ENCODE measurements around the gene RNF213. TPM values are rescaled to one million over a fixed set of nuclear protein-coding genes. Genes with fewer than 3 reads are reported as not detected.
A peak's percentile ranks its signal among the peaks of the same experiment; 100 is the strongest.

Gene RNF213
- total RNA-seq, 1 donor from 2014 or later: 120 TPM

DNA sequence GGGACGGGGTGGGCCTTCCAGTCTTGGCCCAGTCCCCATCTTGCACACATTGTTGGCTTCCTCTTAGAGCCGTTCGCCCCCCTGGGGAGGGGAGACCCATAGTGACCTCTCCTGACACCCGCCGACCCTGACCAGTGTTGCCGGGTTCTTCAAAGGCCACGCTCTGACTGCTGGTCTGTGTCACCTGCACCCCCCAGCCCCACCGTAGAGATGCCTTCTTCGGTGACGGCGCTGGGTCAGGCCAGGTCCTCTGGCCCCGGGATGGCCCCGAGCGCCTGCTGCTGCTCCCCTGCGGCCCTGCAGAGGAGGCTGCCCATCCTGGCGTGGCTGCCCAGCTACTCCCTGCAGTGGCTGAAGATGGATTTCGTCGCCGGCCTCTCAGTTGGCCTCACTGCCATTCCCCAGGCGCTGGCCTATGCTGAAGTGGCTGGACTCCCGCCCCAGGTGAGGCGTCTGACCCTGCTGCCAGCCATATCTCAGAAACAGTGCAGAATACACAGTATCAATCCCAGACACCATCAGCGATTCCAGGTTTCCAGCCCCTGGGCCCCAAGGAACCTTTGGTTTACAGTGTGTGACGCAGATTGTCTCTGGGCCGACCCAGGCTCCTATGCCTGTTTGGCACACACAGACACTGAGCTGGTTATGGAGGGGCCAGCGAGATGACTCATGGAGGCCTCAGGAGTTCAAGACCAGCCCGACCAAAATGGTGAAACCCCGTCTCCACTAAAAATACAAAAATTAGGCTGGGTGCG, 39.1 kb upstream of the RNF213 start:
- peaks cover 19% of the 10 kb centered on the region for H4K20me1 ChIP-seq (ENCODE audit: insufficient read depth, low read length)
- peak overlapping the region; percentile 91 for H3K4me2 ChIP-seq (ENCODE audit: low read length)
- no peaks in the 10 kb centered on the region for H3K36me3 ChIP-seq (ENCODE audit: insufficient read depth, low read length)
- Mint-ChIP-seq H3K36me3 (ENCODE audit: low read depth, unreplicated experiment) (peaks cover 15% of the 10 kb centered on the region), H3K27ac (ENCODE audit: unreplicated experiment) (peak overlapping the region; percentile 7), H3K4me3 (ENCODE audit: unreplicated experiment) (peak overlapping the region; percentile 87), H3K27me3 (ENCODE audit: low read depth, unreplicated experiment) (no peaks in the 10 kb centered on the region), H3K9me3 (ENCODE audit: unreplicated experiment) (no peaks in the 10 kb centered on the region), H3K4me1 (ENCODE audit: low read depth, unreplicated experiment) (peaks cover 3% of the 10 kb centered on the region)
- no peak overlapping the region for H2AFZ ChIP-seq (ENCODE audit: low read depth, low read length)
- no peak overlapping the region for H3K27ac ChIP-seq (ENCODE audit: low read depth, low read length)
- TF ChIP-seq EZH2 (IDR thresholded peaks at IDR 0.05; ENCODE audit: insufficient read depth, low read length): no peak
- TF ChIP-seq, protein P1, sequence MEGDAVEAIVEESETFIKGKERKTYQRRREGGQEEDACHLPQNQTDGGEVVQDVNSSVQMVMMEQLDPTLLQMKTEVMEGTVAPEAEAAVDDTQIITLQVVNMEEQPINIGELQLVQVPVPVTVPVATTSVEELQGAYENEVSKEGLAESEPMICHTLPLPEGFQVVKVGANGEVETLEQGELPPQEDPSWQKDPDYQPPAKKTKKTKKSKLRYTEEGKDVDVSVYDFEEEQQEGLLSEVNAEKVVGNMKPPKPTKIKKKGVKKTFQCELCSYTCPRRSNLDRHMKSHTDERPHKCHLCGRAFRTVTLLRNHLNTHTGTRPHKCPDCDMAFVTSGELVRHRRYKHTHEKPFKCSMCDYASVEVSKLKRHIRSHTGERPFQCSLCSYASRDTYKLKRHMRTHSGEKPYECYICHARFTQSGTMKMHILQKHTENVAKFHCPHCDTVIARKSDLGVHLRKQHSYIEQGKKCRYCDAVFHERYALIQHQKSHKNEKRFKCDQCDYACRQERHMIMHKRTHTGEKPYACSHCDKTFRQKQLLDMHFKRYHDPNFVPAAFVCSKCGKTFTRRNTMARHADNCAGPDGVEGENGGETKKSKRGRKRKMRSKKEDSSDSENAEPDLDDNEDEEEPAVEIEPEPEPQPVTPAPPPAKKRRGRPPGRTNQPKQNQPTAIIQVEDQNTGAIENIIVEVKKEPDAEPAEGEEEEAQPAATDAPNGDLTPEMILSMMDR (IDR thresholded peaks at IDR 0.05; ENCODE audit: insufficient read depth, low read depth, low read length): no peak
- no peak overlapping the region for H3K4me3 ChIP-seq (ENCODE audit: insufficient read depth, low read depth, low read length)
- peaks cover 10% of the 10 kb centered on the region for H3K4me1 ChIP-seq (ENCODE audit: insufficient read depth, low read length)
- no peaks in the 10 kb centered on the region for H3K27me3 ChIP-seq (ENCODE audit: insufficient read depth, low read length)
- no peak for DNase-seq (ENCODE audit: low read depth)
- no peak for FAIRE-seq
- no peaks in the 10 kb centered on the region for H3K9me3 ChIP-seq (ENCODE audit: insufficient read depth, low read depth, low read length)
- H3K79me2 ChIP-seq (ENCODE audit: insufficient read depth, low read length): no peaks in the 10 kb centered on the region
- no peak overlapping the region for H3K9ac ChIP-seq (ENCODE audit: low read length)

DNA sequence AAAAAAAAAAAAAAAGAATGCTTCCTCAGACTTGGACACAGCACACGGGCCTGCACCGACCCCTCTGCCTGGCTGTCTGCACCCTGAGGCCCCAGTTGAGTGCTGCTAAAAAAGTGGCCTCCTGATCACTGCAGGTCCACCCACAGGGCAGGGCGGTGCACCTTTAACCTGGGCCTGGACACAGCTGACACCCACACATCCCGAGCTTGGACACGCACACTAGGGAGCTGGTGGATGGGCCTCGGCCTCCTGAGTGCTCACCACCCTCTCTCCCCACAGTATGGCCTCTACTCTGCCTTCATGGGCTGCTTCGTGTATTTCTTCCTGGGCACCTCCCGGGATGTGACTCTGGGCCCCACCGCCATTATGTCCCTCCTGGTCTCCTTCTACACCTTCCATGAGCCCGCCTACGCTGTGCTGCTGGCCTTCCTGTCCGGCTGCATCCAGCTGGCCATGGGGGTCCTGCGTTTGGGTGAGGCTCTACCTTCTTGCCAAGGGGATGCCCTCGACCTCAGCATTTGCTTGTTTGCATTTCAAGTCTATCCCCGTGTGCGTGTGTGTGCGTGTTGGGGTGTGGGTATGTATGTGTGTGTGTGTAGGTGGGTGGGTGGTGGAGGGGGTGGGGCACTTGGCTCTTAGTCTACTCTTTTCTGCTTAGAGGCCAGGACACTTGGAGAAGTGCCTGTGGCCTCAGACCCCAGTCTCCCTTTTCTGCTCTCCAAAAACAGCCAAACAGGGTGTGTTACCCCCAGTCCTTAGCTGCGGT, 38.1 kb upstream of the RNF213 start:
- no peak for DNase-seq (ENCODE audit: low read depth)
- Mint-ChIP-seq H3K9me3 (ENCODE audit: unreplicated experiment) (no peaks in the 10 kb centered on the region), H3K4me3 (ENCODE audit: unreplicated experiment) (no peak overlapping the region)

More for the DNA sequence above, 38.1 kb upstream of the RNF213 start:
- no peaks in the 10 kb centered on the region for H3K36me3 ChIP-seq (ENCODE audit: insufficient read depth, low read length)
- H3K4me2 ChIP-seq (ENCODE audit: low read length): no peak overlapping the region
- H3K4me3 ChIP-seq (ENCODE audit: insufficient read depth, low read depth, low read length): no peak overlapping the region
- no peak for FAIRE-seq
- peaks cover 11% of the 10 kb centered on the region for H3K36me3 Mint-ChIP-seq (ENCODE audit: low read depth, unreplicated experiment)
- H3K27me3 ChIP-seq (ENCODE audit: insufficient read depth, low read length): no peaks in the 10 kb centered on the region
- H3K9ac ChIP-seq (ENCODE audit: low read length): no peak overlapping the region
- TF ChIP-seq EZH2 (IDR thresholded peaks at IDR 0.05; ENCODE audit: insufficient read depth, low read length): no peak
- TF ChIP-seq, protein P1 (IDR thresholded peaks at IDR 0.05; ENCODE audit: insufficient read depth, low read depth, low read length): no peak
- no peaks in the 10 kb centered on the region for H3K9me3 ChIP-seq (ENCODE audit: insufficient read depth, low read depth, low read length)
- H3K79me2 ChIP-seq (ENCODE audit: insufficient read depth, low read length): no peaks in the 10 kb centered on the region
- H3K27ac ChIP-seq (ENCODE audit: low read depth, low read length): no peak overlapping the region
- H2AFZ ChIP-seq (ENCODE audit: low read depth, low read length): no peak overlapping the region
- H3K27ac Mint-ChIP-seq (ENCODE audit: unreplicated experiment): no peak overlapping the region
- peaks cover 10% of the 10 kb centered on the region for H3K4me1 ChIP-seq (ENCODE audit: insufficient read depth, low read length)
- H4K20me1 ChIP-seq (ENCODE audit: insufficient read depth, low read length): peaks cover 13% of the 10 kb centered on the region
- no peaks in the 10 kb centered on the region for H3K27me3 Mint-ChIP-seq (ENCODE audit: low read depth, unreplicated experiment)
- H3K4me1 Mint-ChIP-seq (ENCODE audit: low read depth, unreplicated experiment): peaks cover 3% of the 10 kb centered on the region
